Fibroblast of lung (primary cell): ENCODE measurements around the gene IGSF9B.

Experiments used
- EZH2 ChIP-seq: IDR thresholded peaks from 2 replicates; pipeline ENCODE4 v1.5.1; 2012; ENCODE audit warnings: low read length, control low read depth, mild to moderate bottlenecking; ENCODE audit errors: missing control alignments
- TF ChIP-seq, protein P1 (sequence below), 2 donors: IDR thresholded peaks in 1 of 2; conservative IDR thresholded peaks in 1 of 2; 1 replicate in 1 of 2; 2 replicates in 1 of 2; pipeline ENCODE4 v1.5.1; 2011 to 2012; ENCODE audit warnings: low read length in 2 of 2, control low read depth in 1 of 2, inconsistent platforms in 1 of 2, low read depth in 1 of 2, mild to moderate bottlenecking in 1 of 2

DNA sequence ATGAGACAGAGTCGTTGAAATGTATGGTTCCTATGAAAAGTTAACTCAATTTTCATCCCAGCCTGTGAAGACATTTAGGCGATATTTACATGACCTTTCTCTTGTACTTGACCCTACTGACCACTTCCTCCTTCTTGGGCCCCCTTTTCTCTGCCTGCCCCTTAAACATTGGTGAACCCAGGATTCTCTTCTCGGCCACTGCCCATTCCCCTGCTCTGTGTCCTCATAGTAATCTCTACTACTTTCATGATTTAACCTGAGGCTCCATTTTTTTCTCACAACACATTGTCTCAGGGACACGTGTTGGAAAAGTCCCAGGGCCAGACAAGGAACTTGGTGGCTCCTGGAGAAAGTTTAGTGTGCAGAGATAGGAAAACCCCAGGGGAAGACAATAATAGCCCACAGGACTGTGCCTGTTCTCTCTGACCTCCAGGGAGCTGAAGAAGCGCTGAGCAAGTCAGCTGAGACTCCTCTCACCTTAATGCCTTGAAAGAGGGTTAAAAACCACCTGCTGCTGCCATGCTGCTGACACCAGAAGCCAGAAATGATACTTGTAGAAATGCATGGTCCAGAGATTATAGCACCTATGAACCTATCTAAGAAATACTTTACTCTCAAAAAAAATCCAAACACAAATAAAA is 69.0 kb downstream of the IGSF9B start:
- TF ChIP-seq, protein P1, sequence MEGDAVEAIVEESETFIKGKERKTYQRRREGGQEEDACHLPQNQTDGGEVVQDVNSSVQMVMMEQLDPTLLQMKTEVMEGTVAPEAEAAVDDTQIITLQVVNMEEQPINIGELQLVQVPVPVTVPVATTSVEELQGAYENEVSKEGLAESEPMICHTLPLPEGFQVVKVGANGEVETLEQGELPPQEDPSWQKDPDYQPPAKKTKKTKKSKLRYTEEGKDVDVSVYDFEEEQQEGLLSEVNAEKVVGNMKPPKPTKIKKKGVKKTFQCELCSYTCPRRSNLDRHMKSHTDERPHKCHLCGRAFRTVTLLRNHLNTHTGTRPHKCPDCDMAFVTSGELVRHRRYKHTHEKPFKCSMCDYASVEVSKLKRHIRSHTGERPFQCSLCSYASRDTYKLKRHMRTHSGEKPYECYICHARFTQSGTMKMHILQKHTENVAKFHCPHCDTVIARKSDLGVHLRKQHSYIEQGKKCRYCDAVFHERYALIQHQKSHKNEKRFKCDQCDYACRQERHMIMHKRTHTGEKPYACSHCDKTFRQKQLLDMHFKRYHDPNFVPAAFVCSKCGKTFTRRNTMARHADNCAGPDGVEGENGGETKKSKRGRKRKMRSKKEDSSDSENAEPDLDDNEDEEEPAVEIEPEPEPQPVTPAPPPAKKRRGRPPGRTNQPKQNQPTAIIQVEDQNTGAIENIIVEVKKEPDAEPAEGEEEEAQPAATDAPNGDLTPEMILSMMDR (conservative IDR thresholded peaks at IDR 0.05 in 1 of 2, IDR thresholded peaks at IDR 0.05 in 1 of 2; ENCODE audit: low read depth in 1 of 2, low read length in 2 of 2): no peak
- no peak for TF ChIP-seq EZH2
